ENCODE data around the gene ATE1.

Gene ATE1

DNA sequence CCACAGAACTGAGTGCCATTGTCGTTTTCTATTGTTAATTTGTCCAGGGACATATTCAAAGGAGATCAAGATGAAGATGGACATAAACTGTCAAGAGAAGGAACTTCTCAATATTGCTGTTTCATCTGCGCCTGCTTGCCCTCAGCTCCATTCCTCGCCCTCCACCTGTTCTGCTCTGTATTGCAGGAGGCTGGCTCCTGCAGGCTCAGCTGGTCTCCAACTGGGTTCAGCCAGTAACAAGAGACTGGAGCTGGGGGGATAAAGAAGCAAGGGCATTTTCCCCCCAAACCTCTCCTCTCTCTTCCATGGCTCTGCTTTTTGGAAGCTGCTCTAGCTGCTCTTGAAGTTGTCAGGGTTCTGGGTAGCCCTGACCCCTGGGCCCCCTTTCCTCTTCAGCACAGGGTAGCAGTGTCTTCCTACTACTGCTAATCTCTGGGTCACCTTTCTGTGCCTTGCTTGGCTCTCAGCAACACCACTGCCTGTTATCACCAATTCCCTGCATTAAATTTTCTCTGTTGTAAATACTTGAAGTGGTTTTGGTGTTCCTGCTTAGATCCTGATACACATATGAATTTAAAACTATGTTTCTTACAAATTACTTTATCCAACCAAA, 180.6 kb downstream of the ATE1 start:
- H3K4me3 ChIP-seq (ENCODE audit: low read depth, low read length), result no peak overlapping the region
- no peak for DNase-seq (ENCODE audit: low read depth)
- TF ChIP-seq, protein P1, sequence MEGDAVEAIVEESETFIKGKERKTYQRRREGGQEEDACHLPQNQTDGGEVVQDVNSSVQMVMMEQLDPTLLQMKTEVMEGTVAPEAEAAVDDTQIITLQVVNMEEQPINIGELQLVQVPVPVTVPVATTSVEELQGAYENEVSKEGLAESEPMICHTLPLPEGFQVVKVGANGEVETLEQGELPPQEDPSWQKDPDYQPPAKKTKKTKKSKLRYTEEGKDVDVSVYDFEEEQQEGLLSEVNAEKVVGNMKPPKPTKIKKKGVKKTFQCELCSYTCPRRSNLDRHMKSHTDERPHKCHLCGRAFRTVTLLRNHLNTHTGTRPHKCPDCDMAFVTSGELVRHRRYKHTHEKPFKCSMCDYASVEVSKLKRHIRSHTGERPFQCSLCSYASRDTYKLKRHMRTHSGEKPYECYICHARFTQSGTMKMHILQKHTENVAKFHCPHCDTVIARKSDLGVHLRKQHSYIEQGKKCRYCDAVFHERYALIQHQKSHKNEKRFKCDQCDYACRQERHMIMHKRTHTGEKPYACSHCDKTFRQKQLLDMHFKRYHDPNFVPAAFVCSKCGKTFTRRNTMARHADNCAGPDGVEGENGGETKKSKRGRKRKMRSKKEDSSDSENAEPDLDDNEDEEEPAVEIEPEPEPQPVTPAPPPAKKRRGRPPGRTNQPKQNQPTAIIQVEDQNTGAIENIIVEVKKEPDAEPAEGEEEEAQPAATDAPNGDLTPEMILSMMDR (conservative IDR thresholded peaks at IDR 0.05; ENCODE audit: low read depth, low read length), result no peak

DNA sequence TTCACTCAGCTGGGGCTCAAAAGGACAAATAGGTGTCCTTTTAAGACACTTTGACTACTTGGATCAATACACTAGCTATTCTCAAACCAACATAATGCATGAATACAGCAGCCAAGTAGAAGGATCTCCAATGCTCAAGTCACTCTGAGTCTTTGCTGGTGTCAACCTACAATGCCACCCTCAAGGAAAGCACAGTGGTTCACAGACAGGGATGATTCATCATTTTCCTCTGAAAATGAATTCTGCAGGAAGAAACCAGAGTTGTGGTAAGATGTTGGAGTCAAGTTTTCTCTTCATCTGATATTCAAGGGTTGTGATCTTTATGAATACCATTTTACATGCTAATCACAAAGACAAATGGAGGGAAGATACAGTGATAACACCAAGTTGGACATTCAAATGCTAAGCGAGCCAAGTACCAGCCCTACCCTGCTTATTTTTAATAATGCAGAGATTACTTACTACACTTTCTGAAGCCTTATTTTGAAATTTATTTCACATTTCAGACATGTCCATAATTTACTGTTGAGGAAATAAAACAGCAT, 186.5 kb downstream of the ATE1 start:
- no peak overlapping the region for H3K4me3 ChIP-seq (ENCODE audit: low read depth, low read length)
- TF ChIP-seq, protein P1 (conservative IDR thresholded peaks at IDR 0.05; ENCODE audit: low read depth, low read length), result no peak
- no peak for DNase-seq (ENCODE audit: low read depth)

DNA sequence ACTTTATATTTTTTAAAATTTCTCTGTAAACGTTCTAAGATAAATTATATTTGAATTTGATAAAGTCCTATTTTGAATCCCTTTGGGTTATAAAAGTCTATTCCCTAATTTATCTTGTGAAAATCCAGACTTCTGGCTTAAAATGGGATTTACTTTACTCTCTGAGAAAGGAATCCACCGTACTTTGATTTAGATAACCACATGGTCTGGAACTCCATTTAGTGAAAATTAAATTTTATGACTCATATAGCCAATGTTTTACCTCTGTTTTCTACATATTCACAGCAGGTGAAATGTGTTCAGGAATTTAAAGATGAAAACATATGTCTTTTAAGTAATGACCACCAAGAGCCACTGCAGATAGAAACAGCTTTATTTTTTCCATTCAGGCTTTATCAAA, 187.8 kb downstream of the ATE1 start:
- DNase-seq (ENCODE audit: low read depth), result no peak
- TF ChIP-seq, protein P1 (conservative IDR thresholded peaks at IDR 0.05; ENCODE audit: low read depth, low read length), result no peak
- H3K4me3 ChIP-seq (ENCODE audit: low read depth, low read length), result no peak overlapping the region

DNA sequence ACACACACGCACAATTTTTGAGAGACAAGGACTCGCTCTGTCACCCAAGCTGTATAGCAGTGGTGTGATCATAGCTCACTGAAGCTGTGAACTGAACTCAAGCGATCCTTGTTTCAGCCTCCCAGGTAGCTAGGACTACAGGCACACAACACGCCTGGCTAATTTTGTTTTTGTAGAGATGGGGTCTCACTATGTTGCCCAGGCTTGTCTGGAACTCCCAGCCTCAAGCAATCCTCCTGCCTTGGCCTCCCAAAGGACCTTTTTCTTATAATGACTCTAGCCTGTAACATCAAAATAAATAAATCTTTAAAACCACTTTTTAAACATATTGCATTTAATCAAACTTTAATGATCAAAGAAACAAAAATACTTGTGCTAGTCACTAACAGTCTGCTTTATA, 188.7 kb downstream of the ATE1 start:
- DNase-seq (ENCODE audit: low read depth), result no peak
- TF ChIP-seq, protein P1 (conservative IDR thresholded peaks at IDR 0.05; ENCODE audit: low read depth, low read length), result no peak
- no peak overlapping the region for H3K4me3 ChIP-seq (ENCODE audit: low read depth, low read length)

DNA sequence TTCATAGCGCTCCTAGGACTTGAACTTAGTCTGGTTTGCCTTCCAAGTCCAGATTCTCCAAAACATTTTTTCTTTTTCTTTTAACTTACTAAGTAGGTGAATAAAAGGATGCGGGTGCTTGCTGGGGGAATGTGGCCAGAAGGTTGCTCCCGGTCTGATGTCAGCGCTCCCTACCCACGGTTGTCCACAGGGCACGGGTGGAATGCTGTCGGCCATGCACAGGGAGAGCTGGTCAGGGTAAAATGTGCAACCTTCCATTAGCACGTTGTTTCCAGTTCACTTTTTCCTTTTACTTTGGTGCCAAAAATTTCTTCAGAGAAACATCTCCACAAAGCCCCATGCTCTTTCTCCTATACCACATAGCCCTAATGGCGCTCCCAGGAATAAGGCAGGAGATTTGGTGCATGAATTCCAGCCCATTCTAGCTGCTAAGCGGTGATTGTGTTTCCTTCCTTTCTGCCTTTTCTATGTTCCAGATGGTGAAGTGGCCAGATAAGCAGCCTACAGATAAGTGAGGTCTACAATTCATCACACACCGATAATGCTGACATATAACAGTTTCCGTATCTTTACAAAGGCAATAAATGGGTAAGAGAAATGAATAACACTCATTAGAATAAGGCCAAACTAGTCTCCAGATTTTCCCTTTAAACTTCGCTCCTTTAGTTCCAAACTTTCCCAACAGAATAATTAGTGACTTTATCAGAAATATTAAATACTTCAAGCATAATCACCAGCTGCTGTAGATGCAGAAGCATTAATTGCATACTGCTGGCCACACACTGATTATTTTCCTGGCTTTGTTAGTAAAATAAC, 191.3 kb downstream of the ATE1 start:
- H3K4me3 ChIP-seq (ENCODE audit: low read depth, low read length), result no peak overlapping the region
- DNase-seq (ENCODE audit: low read depth), result no peak
- TF ChIP-seq, protein P1 (conservative IDR thresholded peaks at IDR 0.05; ENCODE audit: low read depth, low read length), result no peak

DNA sequence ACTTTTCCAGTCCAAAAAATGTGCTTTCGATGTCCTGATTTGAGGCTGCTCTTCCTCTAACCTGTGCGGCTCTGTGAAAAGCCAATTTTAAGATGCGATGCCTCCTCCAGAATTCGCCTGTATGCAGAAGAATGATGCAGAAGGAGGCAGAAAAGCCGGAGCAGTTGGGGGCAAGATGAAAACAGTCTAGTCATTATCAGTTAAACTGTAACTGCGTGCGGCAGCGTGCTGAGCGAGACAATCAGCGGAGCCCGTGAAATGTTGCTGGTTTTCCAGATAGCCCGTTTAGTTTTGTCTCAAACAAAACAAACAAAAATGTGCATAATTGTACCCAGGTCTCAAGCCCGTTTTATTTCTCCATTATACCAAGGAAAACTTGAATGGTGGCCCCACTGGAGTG, 192.6 kb downstream of the ATE1 start:
- H3K4me3 ChIP-seq (ENCODE audit: low read depth, low read length), result no peak overlapping the region
- TF ChIP-seq, protein P1 (conservative IDR thresholded peaks at IDR 0.05; ENCODE audit: low read depth, low read length), result no peak
- no peak for DNase-seq (ENCODE audit: low read depth)
